Measurements from ENCODE around the gene ALDH1L2. TPM values are rescaled to one million over a fixed set of nuclear protein-coding genes. Genes with fewer than 3 reads are reported as not detected.
"Not testable (repeated sequence)": the region's sequence is repeated elsewhere in the genome, so short reads cannot be mapped to it uniquely, and the experiment has no call there.

The ALDH1L2 gene
- total RNA-seq, 4 donors from 2014 or later, result 4.0 to 8.1 (median 7.1) TPM

DNA sequence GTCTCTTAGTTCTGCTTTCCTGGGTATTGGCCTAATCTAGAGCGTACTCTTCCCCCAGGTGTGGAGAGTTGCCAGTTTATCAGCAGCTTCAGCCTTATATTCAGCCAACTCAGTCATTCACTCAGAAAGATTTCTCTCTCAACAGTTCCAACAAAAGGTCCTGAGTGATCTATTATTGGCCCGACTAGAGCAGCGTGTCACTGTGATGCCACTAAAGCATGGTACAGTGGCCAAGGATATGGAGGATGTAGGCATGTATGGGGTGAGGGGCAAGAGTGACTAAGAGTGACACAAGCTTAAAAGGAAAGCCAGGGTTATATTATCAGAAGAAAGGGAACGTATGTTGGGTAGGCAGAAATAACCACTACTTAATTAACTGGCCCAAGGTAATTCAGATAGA, 93.3 kb downstream of the ALDH1L2 start:
- Histone ChIP-seq H3K4me1 (peaks cover 5 to 17% (median 8%) of the 10 kb centered on the region in 3 donors), H3K27me3 (no peaks in the 10 kb centered on the region), H3K9me3 (no peaks in the 10 kb centered on the region), H3K27ac (no peak overlapping the region), H3K4me3 (no peak overlapping the region), H3K36me3 (peaks cover 0 to 75% of the 10 kb centered on the region in 2 donors)
- 93 to 96% methylated on average over 2 to 4 of the region's 4 CpGs for WGBS, 2 donors (ENCODE audit: low coverage in 1 of 2)
- TF ChIP-seq POLR2AphosphoS5 (IDR thresholded peaks at IDR 0.05), result no peak
- TF ChIP-seq, protein P1, sequence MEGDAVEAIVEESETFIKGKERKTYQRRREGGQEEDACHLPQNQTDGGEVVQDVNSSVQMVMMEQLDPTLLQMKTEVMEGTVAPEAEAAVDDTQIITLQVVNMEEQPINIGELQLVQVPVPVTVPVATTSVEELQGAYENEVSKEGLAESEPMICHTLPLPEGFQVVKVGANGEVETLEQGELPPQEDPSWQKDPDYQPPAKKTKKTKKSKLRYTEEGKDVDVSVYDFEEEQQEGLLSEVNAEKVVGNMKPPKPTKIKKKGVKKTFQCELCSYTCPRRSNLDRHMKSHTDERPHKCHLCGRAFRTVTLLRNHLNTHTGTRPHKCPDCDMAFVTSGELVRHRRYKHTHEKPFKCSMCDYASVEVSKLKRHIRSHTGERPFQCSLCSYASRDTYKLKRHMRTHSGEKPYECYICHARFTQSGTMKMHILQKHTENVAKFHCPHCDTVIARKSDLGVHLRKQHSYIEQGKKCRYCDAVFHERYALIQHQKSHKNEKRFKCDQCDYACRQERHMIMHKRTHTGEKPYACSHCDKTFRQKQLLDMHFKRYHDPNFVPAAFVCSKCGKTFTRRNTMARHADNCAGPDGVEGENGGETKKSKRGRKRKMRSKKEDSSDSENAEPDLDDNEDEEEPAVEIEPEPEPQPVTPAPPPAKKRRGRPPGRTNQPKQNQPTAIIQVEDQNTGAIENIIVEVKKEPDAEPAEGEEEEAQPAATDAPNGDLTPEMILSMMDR (IDR thresholded peaks at IDR 0.05), result no peak
- no peak for TF ChIP-seq EP300 (IDR thresholded peaks at IDR 0.05)
- no peak for TF ChIP-seq POLR2A (IDR thresholded peaks at IDR 0.05)
- no peak for ATAC-seq

DNA sequence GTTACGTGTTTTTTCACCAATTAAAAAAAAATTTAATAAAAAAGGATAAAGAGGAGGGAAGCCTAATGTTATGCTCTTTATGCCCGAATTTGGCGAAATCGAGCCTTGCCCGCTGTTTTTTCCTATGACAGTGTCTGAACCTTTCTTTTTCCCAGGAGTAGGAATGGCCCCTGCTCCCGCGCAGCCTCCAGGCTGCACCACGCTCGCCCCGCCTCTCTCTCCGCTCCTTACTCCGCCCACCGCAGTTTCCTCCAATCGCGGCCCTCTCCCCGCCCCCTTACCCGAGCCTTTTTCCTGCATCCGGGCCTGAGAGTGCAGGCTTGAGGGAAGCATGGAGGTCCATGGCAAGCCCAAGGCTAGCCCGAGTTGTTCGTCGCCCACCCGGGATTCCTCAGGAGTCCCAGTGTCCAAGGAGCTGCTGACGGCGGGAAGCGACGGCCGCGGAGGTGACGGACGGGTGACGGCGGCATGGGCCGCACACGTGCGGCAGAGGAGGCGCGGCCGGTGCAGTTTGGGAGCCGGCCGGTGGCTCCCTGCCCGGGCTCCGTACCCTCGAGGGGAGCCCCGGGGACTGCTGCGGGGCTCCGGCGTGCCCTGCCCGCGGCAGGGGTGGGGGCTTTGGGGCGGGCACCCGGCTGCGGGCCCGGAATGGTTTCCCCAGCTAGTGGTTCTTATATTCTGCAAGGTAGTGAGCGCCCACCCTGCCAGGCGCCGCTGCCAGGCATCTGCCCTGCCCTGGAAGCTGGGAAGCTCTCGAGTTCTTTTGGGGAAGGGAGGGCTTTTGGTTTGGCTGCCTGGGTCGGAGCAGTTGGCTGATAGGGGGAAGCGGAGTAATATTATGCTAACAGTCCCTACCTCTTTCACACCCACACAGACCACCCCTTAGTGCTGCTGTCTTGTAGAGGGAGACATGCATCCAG, 98.0 kb downstream of the ALDH1L2 start, which contains the start of gene NOPCHAP1:
Gene NOPCHAP1 (plus strand): TSS at position 295 of the 920 bp plus-strand sequence. CDS start 37 bp downstream, at position 332.
- ATAC-seq, result peak; percentile 100
- peak; percentile 56 for TF ChIP-seq POLR2AphosphoS5 (IDR thresholded peaks at IDR 0.05)
- no peak for TF ChIP-seq EP300 (IDR thresholded peaks at IDR 0.05)
- TF ChIP-seq POLR2A (IDR thresholded peaks at IDR 0.05), result peak; percentile 30 to 45
- TF ChIP-seq, protein P1 (IDR thresholded peaks at IDR 0.05), result peak in 1 of 4 experiments; percentile 11
- Histone ChIP-seq H3K36me3 (peaks cover 0 to 28% of the 10 kb centered on the region in 2 donors), H3K9me3 (no peaks in the 10 kb centered on the region), H3K4me3 (peak within 1 kb of the TSS; percentile 82 to 96), H3K27ac (peak within 1 kb of the TSS; percentile 30 to 83 (median 78)), H3K27me3 (no peaks in the 10 kb centered on the region), H3K4me1 (peaks cover 5 to 23% (median 8%) of the 10 kb centered on the region in 3 donors)
- 0 to 2% methylated on average over 15 to 20 of the region's 59 CpGs for WGBS, 2 donors (ENCODE audit: low coverage in 1 of 2)

GRCh38 chr12:104985206-104985605, 99.1 kb downstream of the ALDH1L2 start:
- Histone ChIP-seq H3K9me3 (no peaks in the 10 kb centered on the region), H3K27me3 (no peaks in the 10 kb centered on the region), H3K4me1 (peaks cover 5 to 23% (median 8%) of the 10 kb centered on the region in 3 donors), H3K4me3 (no peak overlapping the region), H3K27ac (no peak overlapping the region), H3K36me3 (peaks cover 0 to 17% of the 10 kb centered on the region in 2 donors)
- TF ChIP-seq POLR2AphosphoS5 (IDR thresholded peaks at IDR 0.05) (no peak), EP300 (IDR thresholded peaks at IDR 0.05) (no peak), POLR2A (IDR thresholded peaks at IDR 0.05) (no peak)
- TF ChIP-seq, protein P1 (IDR thresholded peaks at IDR 0.05), result no peak
- ATAC-seq, result no peak
- 86 to 92% methylated on average over 4 of the region's 4 CpGs for WGBS, 2 donors (ENCODE audit: low coverage in 1 of 2)

- H3K4me1 ChIP-seq, H3K27me3 ChIP-seq, H3K4me3 ChIP-seq, ATAC-seq, H3K9me3 ChIP-seq, H3K27ac ChIP-seq, H3K36me3 ChIP-seq: not testable (repeated sequence)
- WGBS, 2 donors (ENCODE audit: low coverage in 1 of 2), result no CpG with 5 or more reads among the region's 15 CpGs
These were observed 106.6 kb downstream of the ALDH1L2 start for GRCh38 chr12:104977688-104978087.

- Histone ChIP-seq H3K36me3 (no peaks in the 10 kb centered on the region), H3K9me3 (no peaks in the 10 kb centered on the region), H3K4me3 (no peak overlapping the region), H3K27ac (no peak overlapping the region), H3K27me3 (no peaks in the 10 kb centered on the region), H3K4me1 (no peaks in the 10 kb centered on the region)
- no peak for ATAC-seq
- TF ChIP-seq POLR2A (IDR thresholded peaks at IDR 0.05), result no peak
- TF ChIP-seq, protein P1 (IDR thresholded peaks at IDR 0.05), result no peak
- no peak for TF ChIP-seq POLR2AphosphoS5 (IDR thresholded peaks at IDR 0.05)
- no peak for TF ChIP-seq EP300 (IDR thresholded peaks at IDR 0.05)
- WGBS, 2 donors (ENCODE audit: low coverage in 1 of 2), result 83% methylated on average over 1 of the region's 8 CpGs; no CpG with 5 or more reads in 1 of the 2 donors
These were observed 107.6 kb downstream of the ALDH1L2 start for GRCh38 chr12:104976703-104977102.
